GM18870 (cell line): ENCODE data around the gene CELF2.
"Not testable (repeated sequence)": the region's sequence is repeated elsewhere in the genome, so short reads cannot be mapped to it uniquely, and the experiment has no call there.

Experiments
- ATAC-seq: cut with Tn5 transposase; IDR thresholded peaks from one replicate; pipeline ENCODE4 v1.9.1; 2021; ENCODE audit warnings: moderate library complexity; ENCODE audit not compliant: unreplicated experiment

The CELF2 gene

DNA sequence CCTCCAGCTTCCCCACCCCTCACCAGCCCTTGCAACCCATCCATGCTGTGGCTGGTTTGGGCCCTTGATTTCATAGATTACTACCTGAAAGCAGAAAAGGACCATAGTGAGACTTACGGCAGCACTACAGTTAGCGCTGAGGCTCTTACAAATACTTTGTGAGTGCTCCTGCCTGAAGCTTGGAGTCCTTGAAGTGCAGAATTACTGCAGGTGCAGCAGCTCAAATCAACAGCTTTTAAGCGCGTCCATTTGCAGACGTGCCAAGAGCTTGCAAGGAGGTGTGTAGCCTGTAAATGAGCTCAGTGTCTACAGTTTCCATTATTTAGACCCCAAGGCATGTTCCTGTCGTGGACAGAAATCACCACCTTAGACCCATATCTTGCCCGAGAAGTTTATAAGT lies 103.0 kb downstream of the CELF2 start:
- no peak for ATAC-seq

DNA sequence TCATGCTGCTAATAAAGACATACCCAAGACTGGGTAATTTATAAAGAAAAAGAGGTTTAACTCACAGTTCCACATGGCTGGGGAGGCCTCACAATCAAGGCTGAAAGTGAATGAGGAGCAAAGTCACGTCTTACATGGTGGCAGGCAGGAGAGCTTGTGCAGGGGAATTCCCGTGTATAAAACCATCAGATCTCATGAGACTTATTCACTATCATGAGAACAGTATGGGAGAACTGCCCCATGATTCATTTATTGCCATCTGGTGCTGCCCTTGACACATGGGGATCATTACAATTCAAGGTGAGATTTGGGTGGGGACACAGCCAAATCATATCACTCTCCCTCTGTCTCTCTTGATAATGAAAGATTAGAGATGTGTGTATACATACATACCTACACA lies 106.2 kb downstream of the CELF2 start:
- ATAC-seq, result not testable (repeated sequence)

DNA sequence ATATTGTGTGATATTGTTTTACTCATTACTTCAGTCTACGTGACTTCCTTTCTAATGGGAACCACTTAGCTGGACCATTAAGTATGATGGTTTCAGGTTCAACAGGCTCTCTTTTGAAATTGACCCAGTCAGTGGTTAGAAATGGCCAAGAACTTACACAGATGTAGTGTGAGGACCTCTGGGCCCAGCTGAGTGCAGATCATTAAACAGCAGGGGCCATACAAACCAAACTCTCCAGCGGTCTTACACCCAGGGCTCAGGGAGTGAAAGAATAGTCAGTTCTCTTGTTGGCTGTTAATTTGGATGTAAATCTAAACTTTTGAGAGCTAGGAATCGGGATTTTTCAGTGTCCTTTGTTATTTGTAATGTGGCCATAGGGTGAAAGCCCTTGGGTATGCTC lies 107.3 kb downstream of the CELF2 start:
- ATAC-seq, result no peak

DNA sequence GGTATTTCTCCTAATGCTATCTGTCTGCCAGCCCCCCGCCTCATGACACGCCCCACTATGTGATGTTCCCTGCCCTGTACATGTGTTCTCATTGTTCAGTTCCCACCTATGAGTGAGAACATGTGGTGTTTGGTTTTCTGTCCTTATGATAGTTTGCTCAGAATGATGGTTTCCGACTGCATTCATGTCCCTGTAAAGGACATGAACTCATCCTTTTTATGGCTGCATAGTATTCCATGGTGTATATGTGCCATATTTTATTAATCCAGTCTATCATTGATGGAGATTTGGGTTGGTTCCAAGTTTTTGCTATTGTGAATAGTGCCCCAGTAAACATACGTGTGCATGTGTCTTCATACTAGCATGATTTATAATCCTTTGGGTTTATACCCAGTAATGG lies 109.3 kb downstream of the CELF2 start:
- not testable (repeated sequence) for ATAC-seq

DNA sequence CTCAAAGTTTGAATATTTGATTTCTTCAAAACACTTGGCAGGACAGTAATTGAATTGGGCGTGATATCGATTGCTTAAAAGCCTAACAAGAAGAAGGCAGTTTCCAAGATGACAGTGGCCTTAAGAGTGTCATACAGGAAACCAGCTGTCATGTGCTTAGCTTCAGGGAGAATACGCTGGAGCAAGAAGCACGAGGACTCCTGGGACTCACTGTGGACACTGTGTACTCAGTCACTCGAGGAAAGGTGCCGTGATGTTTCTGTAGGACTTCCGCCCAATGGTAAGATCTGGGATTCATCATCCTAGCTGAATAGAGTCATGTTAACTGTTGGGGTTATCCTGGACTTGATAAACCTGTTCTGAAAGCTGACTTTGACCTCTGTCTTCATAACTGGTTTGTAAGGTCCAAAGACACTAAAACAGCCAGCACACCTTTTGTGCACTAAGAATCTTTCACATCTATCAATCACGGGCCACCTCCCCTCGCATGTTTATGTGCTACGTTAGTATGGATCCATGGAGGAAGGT lies 113.5 kb downstream of the CELF2 start:
- no peak for ATAC-seq

DNA sequence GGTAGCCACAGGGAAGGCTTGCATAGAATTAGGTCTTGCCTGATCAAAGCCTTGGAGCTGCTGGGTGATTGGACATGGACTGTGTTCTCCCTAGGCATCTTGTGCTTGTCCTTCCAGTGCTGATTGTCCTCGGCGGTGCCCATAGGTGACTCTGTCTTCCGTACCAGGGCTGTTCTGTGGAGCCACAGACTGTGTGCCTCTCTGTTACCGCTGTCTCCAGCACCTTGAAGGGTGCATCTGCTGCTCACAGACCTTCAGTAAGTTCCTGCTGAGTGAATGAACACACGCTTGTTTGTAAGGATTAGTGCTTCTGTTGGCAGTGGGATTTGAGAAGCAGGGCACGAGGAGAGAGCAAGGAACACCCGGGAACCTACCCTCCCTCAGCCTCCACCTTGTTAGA lies 116.7 kb downstream of the CELF2 start:
- no peak for ATAC-seq

DNA sequence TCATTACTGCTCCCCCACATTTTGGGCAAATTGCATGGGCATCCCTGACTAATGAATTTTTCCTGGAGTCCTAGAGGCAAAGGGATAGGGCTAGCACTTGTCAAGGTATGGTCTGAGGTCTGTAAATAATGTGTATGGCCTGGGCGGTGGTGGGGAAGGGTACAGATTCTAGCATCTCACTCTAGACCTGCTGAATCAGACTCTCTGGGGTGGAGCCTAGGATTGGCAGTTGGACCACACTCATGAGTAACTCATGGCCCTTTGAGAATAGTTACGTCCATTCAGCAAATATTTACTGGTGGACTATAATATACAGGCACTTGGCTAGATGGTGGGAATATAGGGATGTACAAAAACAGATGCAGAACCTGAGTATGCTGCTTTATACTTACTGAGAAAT lies 118.0 kb downstream of the CELF2 start:
- ATAC-seq, result no peak

DNA sequence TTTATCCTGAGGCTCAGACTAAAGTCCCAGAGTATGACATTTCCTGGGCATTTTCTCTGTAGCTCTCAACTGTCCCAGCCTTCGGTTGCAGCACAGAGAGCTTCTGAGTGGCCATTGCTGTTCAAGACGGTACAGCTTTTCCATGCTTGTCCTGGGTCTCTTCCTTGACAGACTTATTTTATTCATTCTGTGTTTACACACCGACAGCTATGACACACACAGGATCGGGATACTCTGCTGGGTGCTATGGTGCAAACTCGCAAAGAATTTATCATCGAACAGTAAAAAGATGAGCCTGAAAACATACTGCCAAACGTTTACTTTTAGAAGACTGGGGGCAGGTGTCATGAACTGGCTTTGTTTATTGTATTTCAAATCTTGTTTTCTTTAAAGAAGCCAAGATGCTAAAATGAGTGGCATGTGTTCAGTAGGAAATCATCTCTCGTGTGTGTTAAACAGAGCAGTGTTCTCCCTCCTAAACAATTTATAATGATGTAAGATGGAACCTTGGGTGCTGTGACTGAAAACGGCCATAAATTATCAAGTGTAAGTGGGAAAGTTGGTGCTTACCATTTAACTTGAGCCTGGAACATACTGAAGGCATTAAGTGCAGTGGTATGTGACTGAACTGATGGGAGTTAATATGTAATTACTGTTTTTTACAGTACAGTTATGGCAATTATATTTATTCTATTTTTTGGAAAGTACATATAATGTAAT lies 120.8 kb downstream of the CELF2 start:
- no peak for ATAC-seq

DNA sequence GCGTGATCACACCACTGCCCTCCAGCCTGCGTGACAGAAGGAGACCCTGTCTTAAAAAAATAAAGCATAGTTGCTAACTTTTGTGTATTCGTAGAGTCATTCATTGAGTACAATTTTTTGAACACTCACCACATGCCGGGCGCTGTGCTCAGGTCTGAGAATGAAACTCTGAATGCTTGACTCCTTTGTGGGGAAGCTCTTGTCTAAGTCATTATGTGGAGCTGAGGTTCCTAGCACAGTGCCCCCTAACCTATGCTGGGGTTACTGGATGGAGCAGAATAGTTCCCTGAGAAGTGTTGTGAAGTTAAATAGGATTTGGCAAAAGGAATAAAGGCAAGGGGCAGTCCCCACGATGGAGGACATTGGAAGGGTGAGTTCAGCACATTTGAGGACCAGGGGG lies 123.3 kb downstream of the CELF2 start:
- ATAC-seq, result no peak

DNA sequence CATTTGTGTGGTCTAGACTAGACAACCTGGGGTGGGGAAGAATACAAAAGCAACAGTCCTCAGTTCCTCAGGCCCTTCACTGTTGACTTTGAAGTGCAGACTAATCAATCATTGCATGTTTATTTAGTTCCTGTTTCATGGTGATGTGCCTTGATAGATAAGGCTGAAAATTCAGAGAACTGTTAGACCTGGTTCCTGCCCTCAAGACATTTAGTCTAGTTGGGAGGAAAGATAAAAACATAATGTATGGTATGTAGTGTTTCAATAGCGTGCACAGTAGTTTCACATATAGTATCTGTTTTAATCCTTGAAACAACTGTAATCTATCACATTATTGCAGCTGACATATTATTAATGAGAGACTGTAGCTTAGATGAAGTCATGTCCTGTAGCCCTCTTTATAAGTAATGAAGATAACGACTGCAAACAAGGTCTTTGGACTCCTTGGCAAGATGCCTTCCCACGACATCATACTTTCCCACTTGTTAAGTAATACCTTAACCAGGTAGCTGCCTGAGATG lies 124.0 kb downstream of the CELF2 start:
- ATAC-seq, result no peak

DNA sequence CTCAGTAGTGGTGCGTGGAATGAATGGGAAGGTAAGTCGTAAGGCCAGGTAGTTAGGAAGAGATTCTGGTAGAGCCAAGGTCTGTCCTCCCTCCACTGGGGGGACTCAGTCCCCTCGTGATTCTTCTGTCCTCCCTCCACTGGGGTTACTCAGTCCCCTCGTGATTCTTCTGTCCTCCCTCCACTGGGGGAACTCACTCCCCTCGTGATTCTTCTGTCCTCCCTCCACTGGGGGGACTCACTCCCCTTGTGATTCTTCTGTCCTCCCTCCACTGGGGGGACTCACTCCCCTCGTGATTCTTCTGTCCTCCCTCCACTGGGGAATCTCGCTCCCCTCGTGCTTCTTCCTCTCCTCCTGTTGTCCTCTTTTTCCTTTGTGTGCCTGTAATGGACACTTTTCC lies 125.1 kb downstream of the CELF2 start:
- ATAC-seq, result no peak

DNA sequence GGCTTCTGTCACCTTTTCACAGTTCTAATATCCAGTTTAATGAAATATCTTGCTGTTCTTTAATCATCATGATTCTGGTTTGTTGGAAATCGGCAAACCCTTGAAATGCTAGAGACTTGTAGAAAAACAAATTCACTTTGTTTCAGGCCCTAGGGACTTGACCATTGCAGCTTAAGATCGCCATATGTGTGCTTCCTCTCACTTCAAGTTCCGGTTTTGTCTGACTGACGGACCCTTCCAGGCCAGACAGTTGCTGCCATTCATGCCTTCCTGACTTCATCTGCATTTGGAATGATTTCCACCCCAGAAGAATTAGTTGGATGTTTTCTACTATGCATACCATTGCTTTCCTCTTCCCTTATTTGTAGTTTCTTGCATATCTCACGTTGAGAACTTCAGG lies 125.6 kb downstream of the CELF2 start:
- no peak for ATAC-seq

DNA sequence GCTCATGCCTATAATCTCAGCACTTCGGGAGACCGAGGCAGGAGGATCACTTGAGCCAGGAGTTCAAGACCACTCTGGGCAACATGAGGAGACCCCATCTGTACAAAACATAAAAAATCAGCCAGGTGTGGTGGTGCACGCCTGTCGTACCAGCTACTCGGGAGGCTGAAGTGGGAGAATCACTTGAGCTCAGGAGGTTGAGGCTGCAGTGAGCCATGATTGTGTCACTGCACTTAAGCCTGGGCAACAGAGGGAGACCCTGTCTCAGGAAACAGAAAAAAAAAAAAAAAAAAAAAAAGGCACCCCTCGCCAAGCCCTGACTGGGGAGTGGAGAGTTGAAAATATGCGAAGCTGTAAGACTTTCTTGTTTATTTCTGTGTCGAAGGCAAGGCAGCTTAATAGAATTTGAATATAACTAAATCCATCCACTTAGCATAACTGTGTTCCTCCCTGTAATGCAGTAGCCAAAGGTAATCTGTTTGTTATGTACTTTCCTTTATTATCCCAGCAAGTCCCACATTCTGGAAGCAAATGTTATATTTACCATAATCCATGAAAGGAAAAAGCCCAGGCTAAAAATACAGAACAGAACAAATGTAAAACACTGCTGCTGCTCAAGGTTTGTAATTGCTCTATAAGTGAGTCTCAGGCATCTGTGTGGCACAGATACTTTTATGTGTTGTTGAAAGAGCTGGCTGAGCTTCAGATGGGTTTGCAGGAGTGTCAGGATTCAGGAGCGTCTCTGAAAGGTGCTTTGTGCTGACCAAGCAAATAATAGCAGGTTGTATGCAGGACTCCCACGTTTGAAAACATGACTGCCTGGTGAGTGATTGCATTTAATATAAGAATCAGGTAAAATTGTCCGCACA lies 127.2 kb downstream of the CELF2 start:
- ATAC-seq, result peak; percentile 15

DNA sequence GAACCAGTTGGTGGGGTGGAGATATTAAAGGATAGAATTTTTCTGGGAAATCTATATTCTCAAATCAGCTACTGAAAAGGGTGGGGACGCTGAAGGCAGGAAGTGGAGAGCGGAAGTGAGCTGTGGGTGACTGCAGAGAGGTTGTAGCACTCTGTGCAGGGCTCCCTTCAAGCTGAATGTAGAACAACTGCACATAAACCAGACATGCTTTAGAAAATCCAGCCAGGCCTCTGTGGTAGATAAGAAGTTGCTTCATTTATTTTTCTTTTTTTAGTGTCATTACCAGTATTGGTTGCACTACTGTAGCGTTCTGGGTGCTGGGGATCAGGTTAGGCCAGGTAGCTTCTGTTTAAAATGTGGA lies 127.8 kb downstream of the CELF2 start:
- ATAC-seq, result peak; percentile 77

DNA sequence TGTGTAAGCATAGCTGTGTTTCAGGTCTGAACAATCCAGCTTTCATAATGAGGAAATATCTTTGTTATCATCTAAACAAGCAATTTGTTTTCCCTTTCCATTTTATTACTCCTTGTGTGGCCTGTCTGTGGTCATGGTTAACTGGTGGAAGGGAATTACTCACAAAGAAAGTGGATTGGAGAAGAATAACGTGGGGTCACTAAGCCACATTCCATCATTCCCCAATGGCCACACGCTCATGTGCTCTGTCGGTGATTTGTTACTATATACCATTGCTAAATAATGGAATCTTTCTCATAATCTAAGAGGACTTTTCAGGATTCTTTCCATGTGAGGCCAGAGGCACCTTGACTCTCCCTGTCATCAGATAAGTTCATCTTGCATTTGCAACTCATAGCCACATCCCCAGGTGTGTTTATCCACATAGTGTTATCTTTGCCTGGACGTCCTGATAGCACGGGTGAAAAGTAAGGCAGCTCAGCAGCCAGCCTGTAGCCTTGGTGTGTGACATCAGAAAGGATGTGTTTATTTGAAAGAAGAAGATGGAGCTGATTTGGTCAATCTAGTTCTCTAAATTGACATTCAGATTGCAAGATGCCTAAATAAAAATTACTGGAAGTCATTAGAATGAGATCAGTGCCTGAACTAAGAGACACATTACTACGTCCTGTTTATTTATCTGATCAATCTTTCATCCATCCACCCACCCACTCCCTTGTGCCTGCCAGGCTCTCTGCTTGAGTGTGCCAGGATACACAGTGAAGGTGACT lies 128.9 kb downstream of the CELF2 start:
- no peak for ATAC-seq

DNA sequence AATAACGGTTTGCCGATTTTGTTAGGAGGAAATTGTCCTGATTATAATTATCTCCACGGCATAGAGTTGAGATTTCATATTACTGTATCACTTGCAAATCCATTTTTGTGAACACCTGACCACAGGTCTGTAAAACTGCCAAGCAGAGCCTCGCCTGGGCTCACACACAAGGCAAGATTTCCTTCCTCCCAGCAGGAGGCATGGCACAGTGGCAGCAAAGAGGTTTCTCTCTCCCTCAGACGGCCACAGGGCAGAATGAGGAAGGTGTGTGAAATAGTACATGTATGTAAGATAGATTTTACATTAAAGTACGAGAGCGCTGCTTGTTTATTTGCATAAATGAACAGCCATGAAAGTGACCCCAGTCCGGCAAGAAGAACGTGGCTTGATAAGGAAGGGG lies 130.1 kb downstream of the CELF2 start:
- ATAC-seq, result no peak

DNA sequence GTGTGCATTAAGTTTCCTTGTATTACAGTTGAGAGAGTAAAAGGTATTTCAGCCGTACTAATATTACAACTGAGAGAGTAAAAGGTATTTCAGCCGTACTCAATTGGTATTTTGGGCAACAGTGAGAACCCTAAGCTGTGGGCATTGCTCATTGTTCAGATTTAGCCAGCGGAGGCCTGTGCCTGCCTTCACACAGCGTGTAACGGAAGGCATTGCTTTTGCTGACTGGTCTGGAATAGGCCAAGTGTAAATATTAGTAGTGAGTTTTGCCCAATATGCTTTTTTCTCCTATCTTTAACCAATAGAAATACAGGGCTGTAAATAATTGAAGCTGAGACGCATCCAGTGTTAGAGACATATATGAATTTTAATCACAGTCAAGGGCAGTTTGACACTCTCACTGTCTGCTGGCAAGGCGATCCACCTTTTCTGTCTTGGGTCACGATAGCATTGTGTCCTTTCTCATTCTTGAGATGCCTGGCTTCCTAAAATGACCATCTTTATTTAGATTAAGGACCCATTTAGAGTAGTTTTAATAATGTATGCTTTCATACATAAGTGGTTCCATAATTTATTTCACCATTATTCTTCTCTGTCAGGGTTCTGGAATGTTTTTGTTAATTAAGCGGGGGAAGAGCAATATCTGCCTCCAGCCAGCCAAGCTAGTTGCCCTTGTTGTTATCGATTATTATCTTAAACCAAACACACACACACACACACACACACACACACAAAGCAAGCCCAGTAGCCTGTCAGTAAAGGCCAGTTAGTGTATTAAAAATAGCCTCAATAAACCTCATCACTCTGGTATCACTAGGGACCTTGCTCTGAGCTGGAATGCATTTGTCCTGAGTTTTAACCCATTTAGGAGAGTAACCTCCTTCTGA lies 130.7 kb downstream of the CELF2 start:
- ATAC-seq, result no peak

DNA sequence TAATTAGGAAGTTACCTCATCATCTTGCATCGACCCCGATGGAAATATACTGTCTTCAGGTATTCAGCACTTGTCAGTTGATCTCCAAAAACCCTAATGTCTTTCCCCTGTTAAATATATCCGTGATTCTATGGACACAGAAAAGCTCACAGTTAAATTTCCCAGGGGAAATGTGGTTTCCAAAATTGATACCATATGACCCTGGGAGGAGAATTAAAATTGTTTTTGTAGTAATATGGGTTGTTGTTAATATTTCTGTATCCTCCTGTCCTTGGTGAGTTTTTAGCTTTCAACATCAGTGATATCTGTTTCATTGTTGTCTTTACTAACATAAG lies 132.1 kb downstream of the CELF2 start:
- no peak for ATAC-seq

DNA sequence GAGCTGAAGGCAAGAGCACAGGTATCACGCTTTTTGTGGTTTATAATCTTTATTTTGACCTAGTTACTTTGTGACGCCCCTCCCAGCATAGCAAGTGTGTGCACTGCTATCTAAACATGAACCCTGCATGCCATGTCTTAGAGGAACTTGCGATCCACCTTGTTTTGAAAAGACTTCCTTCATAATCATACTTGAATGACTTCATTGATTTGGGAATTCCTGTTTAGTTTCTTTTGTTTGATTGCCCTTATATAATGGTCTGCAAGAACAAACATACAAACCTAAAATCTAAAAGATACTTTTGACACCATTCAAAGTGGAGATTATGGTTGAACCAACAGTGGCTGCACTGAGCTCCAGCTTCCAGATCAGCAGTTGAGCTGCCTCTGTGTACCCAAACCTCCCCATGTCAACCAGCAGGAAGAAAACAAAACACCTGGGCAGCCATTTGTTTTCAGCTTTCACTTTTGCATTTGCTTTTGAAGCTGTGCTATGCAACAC lies 132.6 kb downstream of the CELF2 start:
- no peak for ATAC-seq

DNA sequence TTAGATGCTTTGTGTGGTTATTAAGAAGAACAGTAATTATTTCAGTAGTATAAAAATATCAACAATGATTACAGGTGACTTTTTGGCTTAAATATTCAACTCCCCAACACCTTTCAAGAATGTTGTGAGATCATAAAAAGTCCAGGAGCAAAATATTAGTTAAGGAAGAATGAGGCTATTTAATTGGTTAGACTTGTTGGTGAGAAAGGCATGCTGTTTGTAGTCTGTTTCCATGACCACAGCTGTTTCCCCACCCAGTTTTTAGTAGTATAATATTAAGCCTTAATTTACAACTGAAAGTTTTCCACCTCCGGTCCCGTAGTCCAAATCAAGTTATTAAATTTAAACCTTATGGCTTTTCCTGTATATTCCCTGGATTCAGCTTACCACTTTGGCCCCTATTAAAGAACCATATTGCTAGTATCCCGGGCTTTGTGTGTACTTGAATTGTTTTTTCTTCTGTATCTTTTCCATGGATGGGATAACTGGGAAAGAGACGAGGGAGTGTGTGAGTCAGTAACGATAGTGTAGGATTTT lies 133.3 kb downstream of the CELF2 start:
- no peak for ATAC-seq
